SW 1271 (cell line): ENCODE results near the gene KCNAB2.

Experiments
- DNase-seq, 2 experiments: peaks; one replicate each; lab custom pipeline; 2025; lab: John Stamatoyannopoulos, UW

The KCNAB2 gene

DNA sequence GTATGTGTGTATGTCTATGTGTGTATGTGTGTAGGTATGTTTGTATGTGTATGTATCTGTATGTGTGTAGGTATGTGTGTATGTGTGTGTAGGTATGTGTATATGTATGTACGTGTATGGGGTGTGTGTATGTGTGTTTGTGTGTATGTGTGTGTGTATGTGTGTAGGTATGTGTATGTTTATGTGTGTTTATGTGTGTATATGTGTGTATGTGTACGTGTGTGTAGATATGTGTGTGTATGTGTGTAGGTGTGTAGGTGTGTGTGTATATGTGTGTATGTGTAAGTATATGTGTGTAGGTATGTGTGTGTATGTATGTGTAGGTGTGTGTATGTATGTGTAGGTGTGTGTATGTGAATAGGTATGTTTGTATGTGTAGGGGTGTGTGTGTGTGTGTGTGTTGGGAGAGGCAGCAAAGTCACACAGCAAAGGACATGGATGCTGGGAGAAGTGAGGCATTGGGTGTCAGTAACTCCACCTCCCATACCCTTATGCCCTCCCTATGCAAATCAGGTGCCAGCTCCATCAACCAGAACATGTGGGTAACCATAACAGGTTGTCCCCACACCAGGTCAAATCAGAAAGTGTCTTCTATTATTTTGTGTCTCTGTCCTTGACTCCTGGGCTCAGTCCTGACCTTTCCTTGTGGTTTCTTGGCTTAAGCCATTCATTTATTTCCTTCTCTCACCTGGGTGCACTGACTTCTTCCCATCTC, 15.0 kb upstream of the KCNAB2 start:
- no peak for DNase-seq

DNA sequence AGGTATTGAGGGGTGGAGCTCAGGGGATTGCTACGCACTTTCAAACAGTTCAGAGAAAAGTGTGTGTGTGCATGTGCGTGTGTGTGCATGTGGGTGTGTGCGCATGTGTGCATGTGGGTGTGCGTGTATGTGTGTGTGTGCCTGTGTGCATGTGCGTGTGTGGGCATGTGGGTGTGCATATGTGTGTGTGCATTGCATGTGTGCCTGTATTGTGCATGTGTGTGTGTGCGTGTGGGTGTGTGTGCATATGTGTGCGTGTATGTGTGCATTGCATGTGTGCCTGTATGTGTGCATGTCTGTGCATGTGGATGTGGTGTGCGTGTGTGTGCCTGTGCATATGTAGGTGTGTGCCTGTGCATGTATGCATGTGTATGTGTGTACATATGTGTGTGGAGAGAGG, 12.6 kb upstream of the KCNAB2 start:
- no peak for DNase-seq

DNA sequence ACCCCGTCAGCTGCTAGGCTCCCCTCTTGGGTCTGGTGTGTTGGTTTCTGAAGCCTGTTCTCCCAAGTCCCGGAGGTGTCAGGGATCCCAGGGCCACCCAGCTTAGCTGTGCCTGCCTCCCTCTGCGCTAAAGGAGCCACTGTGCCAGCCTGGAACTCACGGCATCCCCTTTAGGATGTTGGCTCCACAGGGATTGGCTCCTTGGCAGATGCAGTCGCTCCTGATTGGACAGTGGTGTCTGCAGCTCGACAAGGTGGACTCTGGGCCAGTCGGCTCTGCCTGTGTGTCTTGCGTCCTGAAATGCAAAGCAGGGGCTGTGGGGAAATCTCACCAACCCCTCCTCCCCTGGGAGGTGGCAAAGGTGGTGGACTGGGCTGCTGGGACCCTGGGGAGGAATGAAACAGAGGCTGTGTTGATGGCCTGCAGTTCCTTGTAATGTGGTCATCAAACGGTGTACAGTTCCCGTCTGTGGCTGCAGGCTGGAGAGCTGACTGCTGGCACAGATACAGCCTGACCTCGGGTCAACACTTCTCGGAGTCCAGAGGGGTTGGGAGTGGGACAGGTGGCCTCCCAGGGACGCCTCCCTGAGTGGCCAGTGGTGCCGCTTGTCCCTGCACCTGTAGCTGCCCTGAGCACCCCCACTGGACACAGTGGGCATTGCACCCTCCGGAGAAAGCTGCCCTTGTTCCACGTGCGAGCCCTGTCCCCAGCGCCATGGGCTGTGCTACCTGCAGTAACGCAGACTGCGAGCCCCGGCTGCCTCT, 11.5 kb upstream of the KCNAB2 start:
- DNase-seq, result no peak

DNA sequence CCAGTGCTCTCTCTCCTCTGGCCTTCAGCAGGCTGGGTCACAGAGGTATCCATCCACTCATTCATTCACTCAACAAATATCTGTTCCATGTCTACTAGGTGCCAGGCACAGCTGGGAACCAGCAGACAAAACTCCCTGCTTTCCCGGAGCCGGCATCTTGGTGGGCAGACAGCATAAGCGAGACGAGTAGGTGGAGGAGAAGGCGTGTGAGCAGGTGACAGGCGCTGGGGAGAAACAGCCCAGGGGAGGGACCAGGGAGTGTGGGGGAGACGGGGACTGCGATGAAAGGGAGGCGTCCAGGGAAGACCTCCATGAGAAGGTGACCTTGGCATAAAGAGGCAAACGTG, 11.0 kb upstream of the KCNAB2 start:
- DNase-seq, result no peak

GRCh38 chr1:6035303-6035702, 10.4 kb upstream of the KCNAB2 start:
- DNase-seq, result no peak

GRCh38 chr1:6035719-6036118, 10.0 kb upstream of the KCNAB2 start:
- no peak for DNase-seq

DNA sequence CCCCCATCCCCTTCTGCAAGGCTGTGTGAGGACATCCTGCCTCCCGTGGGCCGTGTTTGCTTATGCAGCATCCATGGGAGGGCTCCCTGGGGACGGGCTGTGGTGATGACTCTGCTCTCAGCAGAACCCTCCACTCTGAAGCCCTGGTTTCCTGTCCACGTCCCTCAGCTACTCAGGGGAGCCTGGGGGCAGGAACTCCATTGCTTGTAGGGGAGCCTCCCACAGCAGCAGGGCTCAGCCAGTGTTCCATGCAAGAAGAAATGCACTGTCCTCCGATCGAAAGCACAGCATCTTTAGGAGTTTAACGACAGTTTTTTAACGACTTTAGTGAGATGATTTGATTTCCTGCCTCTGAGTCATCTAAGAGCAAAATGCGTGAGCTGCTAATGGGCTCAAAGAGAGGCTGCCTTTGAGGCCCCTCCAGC, 8.3 kb upstream of the KCNAB2 start:
- DNase-seq, result no peak

GRCh38 chr1:6038603-6039002, 7.1 kb upstream of the KCNAB2 start:
- DNase-seq, result no peak

DNA sequence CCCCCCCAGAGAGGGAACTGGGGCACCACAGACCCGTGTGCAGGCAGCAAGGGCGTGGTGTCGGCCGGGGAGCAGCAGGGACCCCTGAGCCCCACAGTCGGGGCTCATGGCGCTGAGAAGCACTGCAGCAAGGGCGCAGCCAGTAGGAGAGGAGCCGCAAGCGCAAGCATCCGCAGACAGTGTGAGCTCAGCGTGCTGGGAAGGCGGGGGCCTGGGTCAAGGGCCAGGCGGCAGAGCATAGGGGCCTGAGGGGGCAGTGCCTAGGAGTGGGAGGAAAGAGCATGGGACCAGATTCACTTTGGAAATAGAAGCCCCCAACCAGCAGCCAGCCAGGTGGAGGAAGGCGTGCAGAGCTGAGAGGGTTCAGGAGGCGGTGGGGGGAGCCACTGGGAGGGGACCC, 6.7 kb upstream of the KCNAB2 start:
- DNase-seq, result no peak

DNA sequence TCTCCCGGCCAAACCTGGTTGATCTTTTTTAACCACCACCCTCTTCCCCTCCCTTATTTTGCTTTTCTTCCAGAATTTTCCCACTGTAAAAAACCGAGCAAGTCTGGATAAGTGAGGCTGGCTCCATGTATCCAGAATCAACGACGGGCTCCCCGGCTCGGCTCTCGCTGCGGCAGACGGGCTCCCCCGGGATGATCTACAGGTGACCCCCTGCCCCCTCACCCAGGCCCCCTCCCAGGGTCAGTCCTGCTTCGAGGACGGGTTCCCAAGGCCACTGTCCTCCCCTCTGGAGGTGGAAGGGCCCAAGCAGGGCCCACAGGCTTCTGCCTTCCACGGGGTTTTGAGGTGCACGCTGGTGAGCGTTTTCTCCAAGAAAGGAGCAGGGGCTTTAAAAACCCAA, 5.2 kb upstream of the KCNAB2 start:
- no peak for DNase-seq

- no peak for DNase-seq
Measured at GRCh38 chr1:6040861-6041415, 4.8 kb upstream of the KCNAB2 start.

DNA sequence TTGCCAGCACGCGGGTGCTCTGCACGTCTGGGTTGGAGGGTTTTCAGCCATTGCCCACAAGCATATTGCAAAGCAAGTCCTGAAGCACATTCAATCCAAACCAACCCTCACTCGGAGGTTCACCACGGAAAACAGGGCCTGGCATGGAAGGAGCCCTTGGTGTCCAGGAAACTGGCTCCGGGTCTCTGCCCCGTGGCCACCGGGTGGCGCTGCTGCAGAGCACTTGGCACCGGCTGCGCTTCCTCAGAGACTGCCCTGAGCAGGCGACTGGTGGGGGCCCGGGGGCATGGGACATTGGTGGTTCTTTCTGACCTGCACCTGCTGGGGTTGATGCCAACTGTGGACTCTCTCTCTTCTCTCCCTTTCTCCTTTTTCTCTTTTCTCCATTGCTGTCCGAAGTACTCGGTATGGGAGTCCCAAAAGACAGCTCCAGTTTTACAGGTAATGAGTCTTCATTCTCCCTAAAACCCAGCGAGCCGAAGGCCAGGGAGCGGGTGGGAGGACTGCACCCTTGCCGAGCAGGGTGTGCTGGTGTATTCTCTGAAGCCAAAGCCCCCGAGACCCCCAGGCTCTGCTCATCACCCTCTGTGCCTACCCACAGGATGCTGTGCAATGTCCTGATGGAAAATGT, 4.1 kb upstream of the KCNAB2 start:
- DNase-seq, result no peak

DNA sequence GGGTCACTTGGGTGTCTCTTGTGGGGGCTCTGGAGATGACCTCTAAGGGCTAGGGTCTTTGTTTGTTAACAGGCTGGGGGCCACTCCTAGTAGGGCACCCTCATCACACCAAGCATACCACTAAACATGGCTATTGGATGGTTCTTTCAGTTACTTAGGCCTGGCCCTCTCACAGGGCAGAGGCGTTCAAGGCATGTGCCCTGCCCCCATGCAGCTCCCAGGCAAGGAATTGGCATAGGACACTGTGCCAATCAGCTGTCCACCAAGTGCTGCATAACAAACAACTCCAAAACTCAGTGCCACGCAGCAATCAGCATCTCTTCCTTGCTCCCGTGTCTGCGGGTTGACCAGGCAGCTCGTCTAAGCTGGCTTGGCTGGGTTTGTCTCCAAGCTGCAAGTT, 2.1 kb upstream of the KCNAB2 start:
- DNase-seq, result no peak

DNA sequence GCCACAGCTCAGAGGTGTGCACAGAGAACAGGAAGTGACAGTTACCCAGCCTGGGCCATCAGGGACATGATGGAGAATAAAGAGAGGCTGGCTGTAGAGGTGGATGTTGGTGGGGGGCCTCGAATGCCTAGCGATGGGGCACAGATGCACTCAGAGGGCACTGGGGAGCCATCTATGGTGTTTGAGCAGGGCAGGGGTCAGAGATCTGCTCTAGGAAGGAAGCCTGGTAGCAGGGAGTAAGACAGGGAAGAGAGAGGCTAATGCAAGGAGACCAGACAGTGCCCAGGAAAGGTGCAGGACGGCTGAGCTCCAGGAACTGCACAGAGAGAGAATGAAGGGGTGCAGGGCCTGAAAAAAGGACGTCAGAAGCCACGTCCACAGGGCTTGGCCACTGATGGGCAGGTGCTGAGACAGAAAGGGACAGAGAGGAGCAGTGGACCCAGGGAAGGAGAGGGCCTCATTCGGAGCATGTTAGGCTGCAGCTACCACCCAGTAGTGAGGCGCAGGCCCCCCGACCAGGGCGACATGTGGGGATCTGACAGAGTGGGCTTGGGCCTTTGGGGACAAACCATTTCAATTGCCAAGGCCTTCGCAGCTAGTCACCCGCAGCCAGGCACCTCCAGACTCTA, 1.1 kb upstream of the KCNAB2 start:
- DNase-seq, result no peak

DNA sequence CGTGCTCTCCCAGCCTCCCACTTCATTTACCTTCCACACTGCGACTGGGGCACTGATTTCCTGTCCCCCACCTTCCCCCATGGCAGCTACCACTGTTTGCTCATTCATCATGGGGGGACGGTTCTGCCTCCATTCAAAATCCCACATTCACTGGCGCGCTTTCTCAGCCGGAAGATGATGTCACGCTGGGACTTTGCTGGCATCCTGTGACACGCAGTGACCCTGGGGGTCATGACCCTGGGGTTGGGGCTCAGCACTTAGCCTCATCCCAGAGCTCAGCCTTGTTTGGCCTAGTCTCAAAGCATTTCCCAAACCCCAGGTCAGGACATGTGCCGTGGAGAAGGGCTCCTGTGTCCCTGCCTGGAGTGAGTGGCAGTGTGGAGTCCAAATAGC, 582 bp upstream of the KCNAB2 start:
- DNase-seq, result no peak

DNA sequence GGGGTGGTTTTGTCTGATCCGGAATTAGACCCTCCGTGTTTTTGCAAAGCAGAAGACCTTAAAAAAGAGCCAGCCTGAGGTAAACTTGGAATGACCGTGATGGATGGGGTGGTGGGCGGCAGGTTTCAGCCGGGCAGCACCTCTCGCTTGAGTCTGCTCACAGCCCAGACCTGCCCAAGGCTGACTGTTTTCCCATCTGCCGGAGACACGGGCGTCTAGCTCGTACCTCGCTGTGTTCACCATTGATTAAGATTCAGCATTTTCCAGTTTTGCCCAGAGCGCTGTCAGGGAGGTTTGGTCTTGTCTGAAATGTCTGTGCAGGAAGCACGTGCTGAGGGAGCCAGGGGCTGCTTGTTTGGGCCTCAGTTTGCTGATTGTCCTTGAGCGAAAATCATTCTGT, 591 bp downstream of the KCNAB2 start:
- DNase-seq, result no peak

DNA sequence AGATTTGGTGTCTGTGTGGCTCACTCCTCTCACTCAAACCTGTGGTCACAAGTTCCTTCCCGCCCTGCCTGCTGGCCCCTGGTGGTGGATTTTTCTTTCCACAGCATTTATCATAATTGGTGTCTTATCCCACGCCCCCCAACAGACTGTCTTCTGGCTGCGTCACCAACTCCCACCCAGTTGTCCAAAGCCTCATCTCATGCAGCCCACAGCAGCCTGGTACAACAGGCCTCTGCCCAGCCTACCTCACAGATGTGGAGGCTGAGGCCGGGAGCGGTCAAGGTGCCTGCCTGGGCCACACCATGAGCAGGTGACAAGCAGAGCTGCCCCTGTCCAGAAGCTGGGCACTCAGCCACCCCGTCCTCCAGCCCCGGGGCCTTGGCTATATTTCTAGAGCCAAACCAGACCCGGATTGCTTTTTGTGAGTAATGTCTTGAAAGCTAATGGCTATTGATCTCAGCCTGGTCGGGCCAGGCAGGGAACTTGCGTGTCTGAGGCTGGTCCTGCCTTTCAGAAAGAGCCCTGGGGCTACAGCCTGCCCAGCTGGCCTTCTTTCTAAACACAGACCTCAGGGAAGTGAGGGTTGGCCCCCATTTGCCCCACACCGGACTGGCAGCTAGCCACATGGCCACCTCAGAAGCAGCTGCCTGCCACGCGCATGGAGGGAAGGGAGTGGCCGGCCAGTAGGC, 2.6 kb downstream of the KCNAB2 start:
- no peak for DNase-seq

DNA sequence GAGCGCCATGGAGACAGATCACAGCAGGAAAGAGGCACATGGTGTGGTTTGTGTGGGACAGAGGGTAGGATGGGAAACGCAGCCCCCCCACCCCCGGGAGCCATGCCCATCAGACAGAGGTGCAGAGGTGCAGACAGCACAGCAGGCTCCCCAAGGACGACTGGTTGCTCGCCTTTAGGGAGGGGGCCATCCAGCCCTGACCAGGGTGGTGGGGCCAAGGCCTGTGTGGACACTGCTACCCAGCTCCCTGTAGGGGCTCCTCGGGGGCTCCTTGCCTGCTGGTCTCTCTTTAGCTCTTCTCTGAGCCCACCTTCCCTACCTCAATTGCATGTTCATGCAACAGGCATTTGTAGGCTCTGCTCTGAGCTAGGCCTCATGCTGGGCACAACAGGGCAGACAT, 3.7 kb downstream of the KCNAB2 start:
- DNase-seq, result no peak

GRCh38 chr1:6051423-6051822, 5.7 kb downstream of the KCNAB2 start:
- no peak for DNase-seq

DNA sequence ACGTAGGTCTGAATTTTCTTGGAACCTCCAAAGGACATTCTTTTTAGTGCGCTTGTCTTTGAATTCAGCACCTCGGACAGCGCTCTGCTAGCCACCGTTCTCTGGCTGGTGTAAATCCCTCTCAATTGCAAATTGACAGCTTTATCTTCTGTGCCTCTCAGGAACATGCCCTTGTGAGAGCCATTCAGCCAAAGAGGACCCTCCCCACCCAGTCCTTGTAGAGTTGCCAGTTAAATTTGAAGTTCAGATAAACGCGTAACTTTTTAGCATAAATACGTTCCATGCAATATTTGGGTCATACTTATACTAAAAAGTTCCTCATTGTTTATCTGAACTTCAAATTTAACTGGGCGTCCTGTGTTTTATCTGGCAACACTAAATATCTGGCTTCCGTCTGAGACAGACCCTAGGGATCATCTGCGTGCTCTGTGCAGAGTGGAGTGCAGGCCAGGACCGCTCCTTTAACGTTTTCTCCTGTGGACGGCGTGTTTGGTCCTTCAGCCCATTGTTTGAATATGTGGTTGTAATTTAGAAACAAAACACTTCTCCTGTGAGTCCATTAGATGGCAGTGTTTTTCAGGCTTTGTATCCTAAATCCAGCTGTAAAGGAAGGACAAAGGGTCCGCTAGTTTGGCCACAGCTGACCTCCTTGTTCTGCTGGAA, 7.0 kb downstream of the KCNAB2 start:
- peak in 1 of 2 experiments; percentile 48 for DNase-seq

- DNase-seq, result no peak
Measured at GRCh38 chr1:6053206-6053546, 7.5 kb downstream of the KCNAB2 start.

DNA sequence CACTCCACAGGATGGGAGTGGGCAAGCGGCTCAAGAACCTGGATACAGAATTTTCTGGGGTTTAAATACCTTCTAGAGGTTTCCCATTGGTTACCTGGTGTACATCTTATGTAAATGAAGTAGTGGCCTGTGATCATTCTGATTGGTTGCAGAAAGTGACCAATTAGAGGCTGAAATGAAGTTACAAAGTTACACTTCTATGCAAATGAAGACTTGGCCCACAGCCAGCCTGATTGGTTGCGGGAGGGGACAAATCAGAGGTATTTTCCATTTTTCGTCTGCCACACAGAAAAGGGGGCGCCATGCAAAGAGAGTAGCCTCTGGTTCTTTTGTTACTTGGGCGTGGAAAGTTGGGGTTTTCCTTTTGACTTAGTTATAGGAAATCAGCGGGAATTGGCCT, 8.9 kb downstream of the KCNAB2 start:
- DNase-seq, result no peak
